Measurements from ENCODE around the gene MEF2C.

MEF2C gene

GRCh38 chr5:88765171-88765570 is 117.8 kb downstream of the MEF2C start:
- TF ChIP-seq, protein P1, sequence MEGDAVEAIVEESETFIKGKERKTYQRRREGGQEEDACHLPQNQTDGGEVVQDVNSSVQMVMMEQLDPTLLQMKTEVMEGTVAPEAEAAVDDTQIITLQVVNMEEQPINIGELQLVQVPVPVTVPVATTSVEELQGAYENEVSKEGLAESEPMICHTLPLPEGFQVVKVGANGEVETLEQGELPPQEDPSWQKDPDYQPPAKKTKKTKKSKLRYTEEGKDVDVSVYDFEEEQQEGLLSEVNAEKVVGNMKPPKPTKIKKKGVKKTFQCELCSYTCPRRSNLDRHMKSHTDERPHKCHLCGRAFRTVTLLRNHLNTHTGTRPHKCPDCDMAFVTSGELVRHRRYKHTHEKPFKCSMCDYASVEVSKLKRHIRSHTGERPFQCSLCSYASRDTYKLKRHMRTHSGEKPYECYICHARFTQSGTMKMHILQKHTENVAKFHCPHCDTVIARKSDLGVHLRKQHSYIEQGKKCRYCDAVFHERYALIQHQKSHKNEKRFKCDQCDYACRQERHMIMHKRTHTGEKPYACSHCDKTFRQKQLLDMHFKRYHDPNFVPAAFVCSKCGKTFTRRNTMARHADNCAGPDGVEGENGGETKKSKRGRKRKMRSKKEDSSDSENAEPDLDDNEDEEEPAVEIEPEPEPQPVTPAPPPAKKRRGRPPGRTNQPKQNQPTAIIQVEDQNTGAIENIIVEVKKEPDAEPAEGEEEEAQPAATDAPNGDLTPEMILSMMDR (conservative IDR thresholded peaks at IDR 0.05; ENCODE audit: low read depth, low read length) = no peak
- Histone ChIP-seq H3K27me3 (ENCODE audit: insufficient read depth, low read depth) (no peaks in the 10 kb centered on the region), H3K79me2 (ENCODE audit: insufficient read depth, low read depth) (no peaks in the 10 kb centered on the region), H3K4me3 (IDR thresholded peaks at IDR 0.05; ENCODE audit: insufficient read depth, low read depth, low read length) (no peak overlapping the region), H3K9ac (no peak overlapping the region), H3K4me2 (no peak overlapping the region), H3K27ac (no peak overlapping the region), H2AFZ (ENCODE audit: low read depth) (no peak overlapping the region), H3K4me1 (ENCODE audit: low read depth, poor library complexity, severe bottlenecking) (peaks cover 11% of the 10 kb centered on the region), H3K36me3 (ENCODE audit: insufficient read depth) (no peaks in the 10 kb centered on the region), H4K20me1 (ENCODE audit: insufficient read depth) (no peaks in the 10 kb centered on the region)

DNA sequence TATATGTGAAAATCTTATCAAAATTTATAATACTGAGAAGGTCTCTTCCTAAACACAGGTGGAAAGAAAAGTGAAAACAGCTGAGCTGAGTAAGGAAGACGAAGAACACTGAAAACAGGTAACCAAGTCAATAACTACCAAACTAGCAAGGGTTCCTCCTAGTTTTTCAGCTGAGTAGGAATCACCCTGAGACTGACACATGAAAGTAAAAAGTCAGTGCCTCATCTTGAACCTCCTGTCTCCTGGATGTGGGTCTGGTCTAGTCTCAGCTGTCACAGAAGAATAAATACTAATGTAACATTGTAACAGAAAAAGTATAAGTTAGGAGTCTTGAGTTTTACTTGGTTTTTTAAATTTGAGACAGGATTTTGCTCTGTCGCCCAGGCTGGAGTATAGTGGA is 121.0 kb downstream of the MEF2C start:
- no peak overlapping the region for H3K9ac ChIP-seq
- TF ChIP-seq, protein P1 (conservative IDR thresholded peaks at IDR 0.05; ENCODE audit: low read depth, low read length) = no peak
- no peaks in the 10 kb centered on the region for H3K36me3 ChIP-seq (ENCODE audit: insufficient read depth)
- no peak overlapping the region for H3K27ac ChIP-seq
- H3K4me1 ChIP-seq (ENCODE audit: low read depth, poor library complexity, severe bottlenecking) = peaks cover 11% of the 10 kb centered on the region
- H3K4me3 ChIP-seq (IDR thresholded peaks at IDR 0.05; ENCODE audit: insufficient read depth, low read depth, low read length) = no peak overlapping the region
- H3K79me2 ChIP-seq (ENCODE audit: insufficient read depth, low read depth) = no peaks in the 10 kb centered on the region
- H4K20me1 ChIP-seq (ENCODE audit: insufficient read depth) = no peaks in the 10 kb centered on the region
- H3K27me3 ChIP-seq (ENCODE audit: insufficient read depth, low read depth) = no peaks in the 10 kb centered on the region
- H3K4me2 ChIP-seq = no peak overlapping the region
- H2AFZ ChIP-seq (ENCODE audit: low read depth) = no peak overlapping the region

DNA sequence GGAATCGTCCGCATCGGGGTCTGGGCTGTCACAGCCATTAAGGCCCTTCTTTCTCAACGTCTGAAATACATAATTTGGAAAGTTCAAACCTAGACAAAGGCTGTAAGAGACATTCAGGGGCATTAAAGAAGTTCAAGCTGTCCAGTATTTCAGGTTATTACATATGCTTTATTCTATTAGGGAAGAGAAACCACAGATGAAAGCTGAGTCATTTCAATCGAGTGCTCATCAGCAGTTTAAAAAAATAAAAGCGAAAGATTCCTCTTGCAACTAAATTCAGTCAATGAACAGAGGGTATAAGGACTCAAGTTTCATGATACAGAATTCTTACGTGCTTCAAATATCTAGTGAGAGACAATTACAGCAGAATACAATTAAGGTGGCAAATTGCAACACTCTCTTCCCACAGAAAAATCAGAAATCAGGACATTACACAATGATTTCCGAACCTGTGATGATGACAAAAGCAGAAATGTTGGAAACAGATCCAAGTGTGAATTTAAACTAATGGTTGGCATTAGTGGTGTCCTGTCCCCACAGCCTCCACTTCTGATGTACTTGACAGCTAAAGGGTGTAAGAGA is 121.6 kb downstream of the MEF2C start:
- H4K20me1 ChIP-seq (ENCODE audit: insufficient read depth) = no peaks in the 10 kb centered on the region
- TF ChIP-seq, protein P1 (conservative IDR thresholded peaks at IDR 0.05; ENCODE audit: low read depth, low read length) = no peak
- H3K9ac ChIP-seq = no peak overlapping the region
- no peak overlapping the region for H3K4me3 ChIP-seq (IDR thresholded peaks at IDR 0.05; ENCODE audit: insufficient read depth, low read depth, low read length)
- H3K36me3 ChIP-seq (ENCODE audit: insufficient read depth) = no peaks in the 10 kb centered on the region
- no peaks in the 10 kb centered on the region for H3K27me3 ChIP-seq (ENCODE audit: insufficient read depth, low read depth)
- no peak overlapping the region for H2AFZ ChIP-seq (ENCODE audit: low read depth)
- H3K79me2 ChIP-seq (ENCODE audit: insufficient read depth, low read depth) = no peaks in the 10 kb centered on the region
- H3K27ac ChIP-seq = no peak overlapping the region
- no peak overlapping the region for H3K4me2 ChIP-seq
- peaks cover 11% of the 10 kb centered on the region for H3K4me1 ChIP-seq (ENCODE audit: low read depth, poor library complexity, severe bottlenecking)

DNA sequence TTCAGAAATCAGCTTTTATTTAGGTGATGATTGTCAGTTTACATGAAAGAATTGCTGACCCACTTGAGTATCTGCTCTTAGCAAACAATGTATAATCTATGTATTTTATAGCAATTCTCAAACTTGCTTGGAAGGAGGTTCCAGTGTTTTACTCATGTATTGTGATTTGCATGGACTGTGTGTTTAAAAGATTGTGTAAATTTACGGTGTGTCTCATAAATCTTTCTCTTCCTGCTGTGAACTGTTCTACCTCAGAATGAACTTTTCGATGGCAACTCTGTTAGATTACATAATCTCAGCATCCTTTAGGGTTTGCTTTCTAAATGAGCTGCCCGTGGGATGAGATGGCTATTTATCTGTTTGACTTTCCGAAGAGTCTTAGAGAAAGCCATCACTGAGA is 122.5 kb downstream of the MEF2C start:
- Histone ChIP-seq H3K9ac (no peak overlapping the region), H3K27ac (no peak overlapping the region), H3K36me3 (ENCODE audit: insufficient read depth) (no peaks in the 10 kb centered on the region), H3K4me1 (ENCODE audit: low read depth, poor library complexity, severe bottlenecking) (peaks cover 11% of the 10 kb centered on the region), H4K20me1 (ENCODE audit: insufficient read depth) (no peaks in the 10 kb centered on the region), H3K27me3 (ENCODE audit: insufficient read depth, low read depth) (no peaks in the 10 kb centered on the region), H2AFZ (ENCODE audit: low read depth) (no peak overlapping the region), H3K4me3 (IDR thresholded peaks at IDR 0.05; ENCODE audit: insufficient read depth, low read depth, low read length) (no peak overlapping the region), H3K79me2 (ENCODE audit: insufficient read depth, low read depth) (no peaks in the 10 kb centered on the region), H3K4me2 (no peak overlapping the region)
- TF ChIP-seq, protein P1 (conservative IDR thresholded peaks at IDR 0.05; ENCODE audit: low read depth, low read length) = no peak

All from KMS-11 (cell line).